ENCODE results near the gene S100A11.

GRCh38 chr1:152020849-152021248 is 16.0 kb downstream of the S100A11 start:
- TF ChIP-seq, protein P1, sequence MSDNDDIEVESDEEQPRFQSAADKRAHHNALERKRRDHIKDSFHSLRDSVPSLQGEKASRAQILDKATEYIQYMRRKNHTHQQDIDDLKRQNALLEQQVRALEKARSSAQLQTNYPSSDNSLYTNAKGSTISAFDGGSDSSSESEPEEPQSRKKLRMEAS (IDR thresholded peaks at IDR 0.05) = no peak
- TF ChIP-seq YY1 (IDR thresholded peaks at IDR 0.05; ENCODE audit: low read depth) (no peak), NFIC (IDR thresholded peaks at IDR 0.05) (no peak)
